ENCODE data around the gene APOL1.
"Not testable (repeated sequence)": the region's sequence is repeated elsewhere in the genome, so short reads cannot be mapped to it uniquely, and the experiment has no call there.

APOL1 gene

GRCh38 chr22:36257948-36258670 is 5.2 kb downstream of the APOL1 start:
- no peaks in the 10 kb centered on the region for H3K9me3 ChIP-seq (ENCODE audit: low read length)
- H2AFZ ChIP-seq (ENCODE audit: low read depth, low read length) = peak overlapping the region; percentile 69
- peaks cover 19% of the 10 kb centered on the region for H3K4me1 ChIP-seq (ENCODE audit: insufficient read depth, low read length)
- H3K36me3 ChIP-seq (ENCODE audit: insufficient read depth, low read length) = no peaks in the 10 kb centered on the region
- H3K4me3 ChIP-seq (ENCODE audit: low read length) = no peak overlapping the region
- no peaks in the 10 kb centered on the region for H3K27me3 ChIP-seq (ENCODE audit: insufficient read depth, low read length)

- H3K4me3 ChIP-seq (ENCODE audit: low read length) = peak overlapping the region; percentile 47
- peak overlapping the region; percentile 69 for H2AFZ ChIP-seq (ENCODE audit: low read depth, low read length)
- no peaks in the 10 kb centered on the region for H3K36me3 ChIP-seq (ENCODE audit: insufficient read depth, low read length)
- H3K9me3 ChIP-seq (ENCODE audit: low read length) = no peaks in the 10 kb centered on the region
- H3K27me3 ChIP-seq (ENCODE audit: insufficient read depth, low read length) = no peaks in the 10 kb centered on the region
- H3K4me1 ChIP-seq (ENCODE audit: insufficient read depth, low read length) = peaks cover 25% of the 10 kb centered on the region
These were observed 6.0 kb downstream of the APOL1 start for GRCh38 chr22:36258701-36259614.

GRCh38 chr22:36259615-36260300 is 6.8 kb downstream of the APOL1 start:
- H3K27me3 ChIP-seq (ENCODE audit: insufficient read depth, low read length) = no peaks in the 10 kb centered on the region
- H3K4me3 ChIP-seq (ENCODE audit: low read length) = peak overlapping the region; percentile 47
- H2AFZ ChIP-seq (ENCODE audit: low read depth, low read length) = peak overlapping the region; percentile 69
- H3K9me3 ChIP-seq (ENCODE audit: low read length) = no peaks in the 10 kb centered on the region
- no peaks in the 10 kb centered on the region for H3K36me3 ChIP-seq (ENCODE audit: insufficient read depth, low read length)
- H3K4me1 ChIP-seq (ENCODE audit: insufficient read depth, low read length) = peaks cover 28% of the 10 kb centered on the region

DNA sequence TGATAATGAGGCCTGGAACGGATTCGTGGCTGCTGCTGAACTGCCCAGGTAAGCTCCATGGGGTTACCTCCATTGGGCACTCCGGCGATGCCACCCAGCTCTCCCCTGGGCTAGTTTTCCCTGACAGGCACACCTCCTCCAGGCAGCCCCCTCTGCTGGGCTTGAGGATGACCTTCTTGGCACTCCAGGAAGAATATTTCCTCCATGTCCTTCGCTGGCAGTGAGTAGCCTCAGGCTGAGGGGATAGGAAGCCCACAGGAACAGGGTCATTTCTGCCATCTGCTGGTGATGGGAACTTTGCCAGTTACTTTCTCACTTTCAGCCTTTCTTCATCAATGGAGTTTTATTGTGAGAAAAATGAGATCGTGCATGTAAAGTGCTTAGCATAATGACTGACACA is 8.7 kb downstream of the APOL1 start:
- H3K9me3 ChIP-seq (ENCODE audit: low read length); H3K36me3 ChIP-seq (ENCODE audit: insufficient read depth, low read length); H2AFZ ChIP-seq (ENCODE audit: low read depth, low read length); H3K27me3 ChIP-seq (ENCODE audit: insufficient read depth, low read length); H3K4me3 ChIP-seq (ENCODE audit: low read length): not testable (repeated sequence)
- H3K4me1 ChIP-seq (ENCODE audit: insufficient read depth, low read length) = peaks cover 28% of the 10 kb centered on the region

GRCh38 chr22:36262307-36262706 is 9.4 kb downstream of the APOL1 start:
- not testable (repeated sequence) for H3K27me3 ChIP-seq (ENCODE audit: insufficient read depth, low read length); H3K9me3 ChIP-seq (ENCODE audit: low read length); H3K36me3 ChIP-seq (ENCODE audit: insufficient read depth, low read length); H2AFZ ChIP-seq (ENCODE audit: low read depth, low read length); H3K4me3 ChIP-seq (ENCODE audit: low read length)
- peaks cover 28% of the 10 kb centered on the region for H3K4me1 ChIP-seq (ENCODE audit: insufficient read depth, low read length)

DNA sequence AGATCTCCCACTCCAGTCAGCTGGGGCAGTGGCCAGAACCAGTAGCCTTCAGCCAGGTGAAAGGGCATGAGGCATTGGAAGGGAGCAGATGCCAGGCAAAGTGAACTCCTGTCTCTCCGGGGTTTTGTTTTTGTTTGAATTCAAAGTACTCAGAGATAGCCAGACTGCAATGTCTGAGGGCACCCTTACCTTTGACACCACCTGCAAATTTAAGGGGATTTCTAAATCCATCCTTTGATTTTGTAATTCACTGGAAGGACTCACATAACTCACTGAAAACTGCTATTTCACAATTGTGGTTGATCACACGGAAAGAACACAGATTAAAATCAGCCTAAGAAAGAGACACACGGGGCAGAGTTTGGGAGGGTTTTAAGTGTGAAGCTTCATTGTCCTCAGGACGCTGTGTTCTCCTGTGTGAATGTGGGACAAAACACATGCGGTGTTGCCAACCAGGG is 10.3 kb downstream of the APOL1 start:
- H3K9me3 ChIP-seq (ENCODE audit: low read length); H3K27me3 ChIP-seq (ENCODE audit: insufficient read depth, low read length); H3K36me3 ChIP-seq (ENCODE audit: insufficient read depth, low read length); H3K4me3 ChIP-seq (ENCODE audit: low read length); H2AFZ ChIP-seq (ENCODE audit: low read depth, low read length): not testable (repeated sequence)
- H3K4me1 ChIP-seq (ENCODE audit: insufficient read depth, low read length) = peaks cover 27% of the 10 kb centered on the region

- H3K4me3 ChIP-seq (ENCODE audit: low read length); H3K27me3 ChIP-seq (ENCODE audit: insufficient read depth, low read length); H2AFZ ChIP-seq (ENCODE audit: low read depth, low read length); H3K36me3 ChIP-seq (ENCODE audit: insufficient read depth, low read length); H3K9me3 ChIP-seq (ENCODE audit: low read length): not testable (repeated sequence)
- H3K4me1 ChIP-seq (ENCODE audit: insufficient read depth, low read length) = peaks cover 18% of the 10 kb centered on the region
These were observed 11.1 kb downstream of the APOL1 start for GRCh38 chr22:36263886-36264664.

GRCh38 chr22:36267058-36267457 is 14.1 kb downstream of the APOL1 start:
- H3K36me3 ChIP-seq (ENCODE audit: insufficient read depth, low read length) = no peaks in the 10 kb centered on the region
- no peak overlapping the region for H2AFZ ChIP-seq (ENCODE audit: low read depth, low read length)
- H3K4me3 ChIP-seq (ENCODE audit: low read length) = no peak overlapping the region
- peaks cover 10% of the 10 kb centered on the region for H3K4me1 ChIP-seq (ENCODE audit: insufficient read depth, low read length)
- peaks cover 2% of the 10 kb centered on the region for H3K9me3 ChIP-seq (ENCODE audit: low read length)
- H3K27me3 ChIP-seq (ENCODE audit: insufficient read depth, low read length) = no peaks in the 10 kb centered on the region

GRCh38 chr22:36267896-36268485 is 15.1 kb downstream of the APOL1 start:
- peaks cover 2% of the 10 kb centered on the region for H3K9me3 ChIP-seq (ENCODE audit: low read length)

GRCh38 chr22:36271231-36271630 is 18.3 kb downstream of the APOL1 start:
- H3K4me1 ChIP-seq (ENCODE audit: insufficient read depth, low read length); H3K36me3 ChIP-seq (ENCODE audit: insufficient read depth, low read length); H3K9me3 ChIP-seq (ENCODE audit: low read length); H3K4me3 ChIP-seq (ENCODE audit: low read length); H2AFZ ChIP-seq (ENCODE audit: low read depth, low read length); H3K27me3 ChIP-seq (ENCODE audit: insufficient read depth, low read length): not testable (repeated sequence)

More at GRCh38 chr22:36267896-36268485, 15.1 kb downstream of the APOL1 start:
- H3K36me3 ChIP-seq (ENCODE audit: insufficient read depth, low read length) = no peaks in the 10 kb centered on the region
- no peak overlapping the region for H3K4me3 ChIP-seq (ENCODE audit: low read length)
- no peaks in the 10 kb centered on the region for H3K27me3 ChIP-seq (ENCODE audit: insufficient read depth, low read length)
- peaks cover 10% of the 10 kb centered on the region for H3K4me1 ChIP-seq (ENCODE audit: insufficient read depth, low read length)
- H2AFZ ChIP-seq (ENCODE audit: low read depth, low read length) = no peak overlapping the region

DNA sequence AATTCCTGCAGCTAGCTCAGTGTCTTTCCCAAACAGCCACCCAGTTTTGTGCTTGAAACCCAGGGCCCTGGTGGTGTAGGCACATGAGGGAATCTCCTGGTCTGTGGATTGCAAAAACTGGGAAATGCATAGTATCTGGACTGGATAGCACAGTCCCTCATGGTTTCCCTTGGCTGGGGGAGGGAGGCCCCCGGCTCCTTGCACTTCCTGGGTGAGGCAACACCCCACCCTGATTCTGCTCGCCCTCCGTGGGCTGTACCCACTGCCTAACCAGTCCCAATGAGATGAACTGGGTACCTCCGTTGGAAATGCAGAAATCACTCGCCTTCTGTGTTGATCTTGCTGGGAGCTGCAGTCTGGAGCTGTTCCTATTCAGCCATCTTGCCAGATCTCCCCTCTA is 19.0 kb downstream of the APOL1 start:
- not testable (repeated sequence) for H3K27me3 ChIP-seq (ENCODE audit: insufficient read depth, low read length); H3K4me3 ChIP-seq (ENCODE audit: low read length); H2AFZ ChIP-seq (ENCODE audit: low read depth, low read length); H3K36me3 ChIP-seq (ENCODE audit: insufficient read depth, low read length); H3K4me1 ChIP-seq (ENCODE audit: insufficient read depth, low read length); H3K9me3 ChIP-seq (ENCODE audit: low read length)

- Histone ChIP-seq H2AFZ (ENCODE audit: low read depth, low read length) (no peak overlapping the region), H3K36me3 (ENCODE audit: insufficient read depth, low read length) (no peaks in the 10 kb centered on the region)
These were observed 21.6 kb downstream of the APOL1 start for GRCh38 chr22:36274531-36274930.

More at GRCh38 chr22:36274531-36274930, 21.6 kb downstream of the APOL1 start:
- Histone ChIP-seq H3K4me3 (ENCODE audit: low read length) (no peak overlapping the region), H3K9me3 (ENCODE audit: low read length) (no peaks in the 10 kb centered on the region), H3K27me3 (ENCODE audit: insufficient read depth, low read length) (no peaks in the 10 kb centered on the region), H3K4me1 (ENCODE audit: insufficient read depth, low read length) (no peaks in the 10 kb centered on the region)

Measured in neuron (in vitro differentiated cells).